IMR-90 (cell line): ENCODE data around the gene RASGRF2. TPM values are rescaled to one million over a fixed set of nuclear protein-coding genes. Genes with fewer than 3 reads are reported as not detected.

Experiments used
- ATAC-seq: fragments of 200-7000 bp; cut with Tn5 transposase; 2 replicates; pipeline ENCODE4 v1.9.1; 2020; ENCODE audit warnings: low read depth, mild to moderate bottlenecking, moderate library complexity
- BruUV-seq: library from RNA; stranded (reverse); fragments of 400-500 nt; replicated peaks from 2 replicates; lab custom pipeline; 2021; lab: Mats Ljungman, UMichigan
- CTCF ChIA-PET: fragments of 300-600 bp; formaldehyde crosslinking; extraction: SDS; loops from one replicate; lab custom pipeline; 2021; ENCODE audit warnings: antibody characterized with exemption; lab: Yijun Ruan, JAX
- POLR2A ChIA-PET: fragments of 300-600 bp; sonication (Branson Sonifier 250); formaldehyde crosslinking; loops from one replicate; lab custom pipeline; 2022; ENCODE audit warnings: antibody characterized with exemption; ENCODE audit not compliant: unreplicated experiment; lab: Charles Lee
- DNase-seq: peaks from one replicate; pipeline ENCODE4 v3.0.0; 2013
- H2AFZ ChIP-seq: replicated peaks from 2 replicates; pipeline ENCODE3; 2013; ENCODE audit warnings: low read length, mild to moderate bottlenecking; ENCODE audit not compliant: poor library complexity
- H2AK5ac ChIP-seq: 2 replicates; pipeline ENCODE4 v1.6.1; 2013; ENCODE audit warnings: low read depth, low read length, inconsistent platforms
- H2AK9ac ChIP-seq: replicated peaks from 2 replicates; pipeline ENCODE3; 2013; ENCODE audit warnings: mild to moderate bottlenecking, low read depth, low read length, moderate library complexity; ENCODE audit not compliant: poor library complexity
- H2BK120ac ChIP-seq: 2 replicates; pipeline ENCODE4 v1.6.1; 2013; ENCODE audit warnings: low read depth, low read length, inconsistent platforms
- H2BK15ac ChIP-seq: 3 replicates; pipeline ENCODE4 v1.6.1; 2013; ENCODE audit warnings: low read depth, low read length, inconsistent platforms
- H2BK20ac ChIP-seq: 2 replicates; pipeline ENCODE4 v1.6.1; 2013; ENCODE audit warnings: low read depth, mild to moderate bottlenecking, inconsistent platforms, low read length, moderate library complexity
- H2BK5ac ChIP-seq: 2 replicates; pipeline ENCODE4 v1.6.1; 2013; ENCODE audit warnings: mild to moderate bottlenecking, low read depth, low read length, inconsistent platforms; ENCODE audit not compliant: poor library complexity, severe bottlenecking
- H3K14ac ChIP-seq: replicated peaks from 2 replicates; pipeline ENCODE4 v1.6.1; 2013; ENCODE audit warnings: low read depth, low read length, inconsistent platforms
- H3K18ac ChIP-seq: 2 replicates; pipeline ENCODE4 v1.6.1; 2013; ENCODE audit warnings: low read depth, low read length, control low read depth
- H3K23ac ChIP-seq: 2 replicates; pipeline ENCODE4 v1.6.1; 2013; ENCODE audit warnings: low read depth, low read length, inconsistent platforms
- H3K27ac ChIP-seq: 2 replicates; pipeline ENCODE4 v1.5.1; 2013; ENCODE audit warnings: mild to moderate bottlenecking, control low read depth, low read length; ENCODE audit not compliant: insufficient read depth
- H3K27me3 ChIP-seq: 2 replicates; pipeline ENCODE4 v1.6.1; 2013; ENCODE audit warnings: low read length; ENCODE audit not compliant: control insufficient read depth, insufficient read depth
- H3K36me3 ChIP-seq: 2 replicates; pipeline ENCODE4 v1.6.1; 2013; ENCODE audit warnings: low read length, mixed read lengths; ENCODE audit not compliant: control insufficient read depth, insufficient read depth
- H3K4ac ChIP-seq: 2 replicates; pipeline ENCODE4 v1.6.1; 2013; ENCODE audit warnings: low read depth, low read length, inconsistent platforms
- H3K4me1 ChIP-seq: 2 replicates; pipeline ENCODE4 v1.6.1; 2013; ENCODE audit warnings: low read length, mixed read lengths; ENCODE audit not compliant: control insufficient read depth, insufficient read depth
- H3K4me2 ChIP-seq: 2 replicates; pipeline ENCODE4 v1.6.1; 2013; ENCODE audit warnings: low read depth, mild to moderate bottlenecking, control low read depth, low read length, moderate library complexity
- H3K4me3 ChIP-seq: 2 replicates; pipeline ENCODE4 v1.5.1; 2013; ENCODE audit warnings: low read depth, mild to moderate bottlenecking, control low read depth, low read length, moderate library complexity; ENCODE audit not compliant: insufficient read depth
- H3K56ac ChIP-seq: 2 replicates; pipeline ENCODE4 v1.6.1; 2013; ENCODE audit warnings: low read length, inconsistent platforms; ENCODE audit not compliant: insufficient read depth; ENCODE audit errors: extremely low read depth
- H3K79me1 ChIP-seq, 2 experiments: 2 replicates each; pipeline ENCODE4 v1.6.1; 2013; ENCODE audit warnings: low read length in 2 of 2, inconsistent platforms in 1 of 2, low read depth in 1 of 2
- H3K9ac ChIP-seq: 2 replicates; pipeline ENCODE4 v1.6.1; 2013; ENCODE audit warnings: low read depth, low read length, control low read depth
- H3K9me1 ChIP-seq: 2 replicates; pipeline ENCODE4 v1.6.1; 2013; ENCODE audit warnings: low read length, inconsistent platforms; ENCODE audit not compliant: insufficient read depth
- H3K9me3 ChIP-seq: 2 replicates; pipeline ENCODE4 v1.6.1; 2013; ENCODE audit warnings: low read length; ENCODE audit not compliant: control insufficient read depth, insufficient read depth
- H4K20me1 ChIP-seq: 2 replicates; pipeline ENCODE4 v1.6.1; 2013; ENCODE audit warnings: low read length, inconsistent platforms; ENCODE audit not compliant: insufficient read depth
- H4K5ac ChIP-seq: 2 replicates; pipeline ENCODE4 v1.6.1; 2013; ENCODE audit warnings: mild to moderate bottlenecking, low read depth, low read length, control low read depth
- H4K8ac ChIP-seq, 2 experiments: 2 replicates each; pipeline ENCODE4 v1.6.1; 2013; ENCODE audit warnings: low read depth in 2 of 2, low read length in 2 of 2, control low read depth in 1 of 2, inconsistent platforms in 1 of 2
- H4K91ac ChIP-seq: 2 replicates; pipeline ENCODE4 v1.6.1; 2013; ENCODE audit warnings: low read depth, low read length, inconsistent platforms; ENCODE audit not compliant: insufficient read depth
- NFE2L2 ChIP-seq: fragments of 150-350 bp; IDR thresholded peaks from 2 replicates; pipeline ENCODE4 v1.6.1; 2016; ENCODE audit warnings: low read depth, mild to moderate bottlenecking, low read length
- POLR2A ChIP-seq: IDR thresholded peaks from 2 replicates; pipeline ENCODE4 v1.6.1; 2012; ENCODE audit warnings: mild to moderate bottlenecking, low read depth, low read length
- RFX5 ChIP-seq: IDR thresholded peaks from 2 replicates; pipeline ENCODE4 v1.8.0; 2012; ENCODE audit warnings: low read depth, mild to moderate bottlenecking, low read length, moderate library complexity
- WGBS, 2 experiments: methylation state at CpG; one replicate each; pipeline versions ENCODE4 v1.1.5 to v1.1.7; 2013; ENCODE audit warnings: missing lambda C conversion rate in 2 of 2; ENCODE audit not compliant: insufficient read length in 1 of 2; ENCODE audit errors: extremely low coverage in 2 of 2; 5-methylcytosine and 5-hydroxymethylcytosine counted together
- dilution Hi-C: fragments of 300-500 bp; cut with HindIII; formaldehyde crosslinking; loops from one replicate; pipeline ENCODE4 v1.14.3; 2018; ENCODE audit warnings: low sequenced_read_pairs; ENCODE audit not compliant: unreplicated experiment
- in situ Hi-C: fragments of 300-500 bp; cut with MboI; formaldehyde crosslinking; loops from 3 replicates; pipeline ENCODE4 v1.14.3; 2019; ENCODE audit warnings: low sequenced_read_pairs, inconsistent platforms, mixed read lengths
- intact Hi-C: fragments of 100-400 bp; cut with micrococcal nuclease; formaldehyde crosslinking; loops from 2 replicates; pipeline ENCODE4 v1.10.0; 2022
- polyA plus RNA-seq, 3 experiments: library from polyadenylated mRNA; depleted of rRNA; stranded (reverse); fragments of >200 nt; gene quantifications; 2 replicates each; pipeline ENCODE4 v1.2.3, GENCODE V29; 2012; ENCODE audit warnings: low replicate concordance in 1 of 3
- total RNA-seq: library from RNA; depleted of rRNA; stranded (reverse); fragments of >200 nt; gene quantifications from 2 replicates; pipeline ENCODE4 v1.2.3, GENCODE V29; 2012
- TF ChIP-seq, protein P1 (sequence below): fragments of 150-350 bp; IDR thresholded peaks from 2 replicates; pipeline ENCODE4 v1.6.1; 2017; ENCODE audit warnings: mild to moderate bottlenecking, antibody characterized with exemption, low read length, low read depth
- TF ChIP-seq, protein P2 (sequence below): fragments of 150-350 bp; IDR thresholded peaks from 2 replicates; pipeline ENCODE4 v1.6.1; 2016; ENCODE audit warnings: low read depth, mild to moderate bottlenecking, low read length, moderate library complexity, borderline replicate concordance

RASGRF2 gene
- total and polyA plus RNA-seq, 2 of the 4 experiments (the other 2 are of a cell fraction), result 2.9 to 5.0 TPM

DNA sequence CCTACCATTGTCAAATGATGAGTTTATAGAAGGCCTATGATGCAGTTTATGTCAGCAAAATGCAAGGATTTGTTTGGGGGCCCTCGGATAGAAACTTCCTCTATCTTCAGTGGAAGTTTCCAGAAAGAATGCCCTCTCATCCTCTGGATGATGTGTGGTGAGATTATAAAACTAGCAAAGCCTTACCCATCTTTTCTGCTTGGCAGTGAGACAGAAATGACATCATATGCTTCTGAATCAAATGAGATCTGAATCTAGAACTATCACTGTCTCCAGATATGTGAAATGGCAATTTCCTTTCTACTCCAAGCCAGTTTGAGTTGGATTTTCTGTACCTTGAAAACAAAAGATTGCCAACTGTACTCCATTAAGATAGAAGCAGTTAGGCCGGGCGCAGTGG is 212.5 kb downstream of the RASGRF2 start:
- Histone ChIP-seq H3K36me3 (peaks cover 2% of the 10 kb centered on the region; the same call in 1 of the 2 replicates), H2BK5ac (no peak overlapping the region), H2BK120ac (no peak overlapping the region), H2BK15ac (no peak overlapping the region), H4K20me1 (peaks cover 6% of the 10 kb centered on the region; the same call in 1 of the 2 replicates), H2AK5ac (no peak overlapping the region), H3K18ac (no peak overlapping the region), H4K91ac (no peak overlapping the region), H3K4me2 (no peak overlapping the region), H3K27ac (no peak overlapping the region), H2AFZ (no peak overlapping the region), H2AK9ac (no peak overlapping the region), H3K23ac (no peak overlapping the region), H3K27me3 (no peaks in the 10 kb centered on the region), H3K4ac (no peak overlapping the region), H4K5ac (no peak overlapping the region), H3K4me3 (no peak overlapping the region), H3K14ac (no peak overlapping the region), H4K8ac (no peak overlapping the region), H2BK20ac (no peak overlapping the region), H3K79me1 (peaks cover 0 to 17% of the 10 kb centered on the region in 2 experiments; a peak in 3 of 4 replicates), H3K4me1 (no peaks in the 10 kb centered on the region), H3K9me3 (no peaks in the 10 kb centered on the region), H3K9me1 (peaks cover 13% of the 10 kb centered on the region), H3K9ac (no peak overlapping the region), H3K56ac (no peak overlapping the region)
- BruUV-seq, result no TSS peak
- CTCF ChIA-PET, result no interaction called here
- peak; percentile 32; the same call in 1 of the 2 replicates for ATAC-seq
- TF ChIP-seq, protein P1, sequence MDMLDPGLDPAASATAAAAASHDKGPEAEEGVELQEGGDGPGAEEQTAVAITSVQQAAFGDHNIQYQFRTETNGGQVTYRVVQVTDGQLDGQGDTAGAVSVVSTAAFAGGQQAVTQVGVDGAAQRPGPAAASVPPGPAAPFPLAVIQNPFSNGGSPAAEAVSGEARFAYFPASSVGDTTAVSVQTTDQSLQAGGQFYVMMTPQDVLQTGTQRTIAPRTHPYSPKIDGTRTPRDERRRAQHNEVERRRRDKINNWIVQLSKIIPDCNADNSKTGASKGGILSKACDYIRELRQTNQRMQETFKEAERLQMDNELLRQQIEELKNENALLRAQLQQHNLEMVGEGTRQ, result no peak
- TF ChIP-seq NFE2L2 (no peak), RFX5 (no peak), POLR2A (no peak)
- TF ChIP-seq, protein P2, sequence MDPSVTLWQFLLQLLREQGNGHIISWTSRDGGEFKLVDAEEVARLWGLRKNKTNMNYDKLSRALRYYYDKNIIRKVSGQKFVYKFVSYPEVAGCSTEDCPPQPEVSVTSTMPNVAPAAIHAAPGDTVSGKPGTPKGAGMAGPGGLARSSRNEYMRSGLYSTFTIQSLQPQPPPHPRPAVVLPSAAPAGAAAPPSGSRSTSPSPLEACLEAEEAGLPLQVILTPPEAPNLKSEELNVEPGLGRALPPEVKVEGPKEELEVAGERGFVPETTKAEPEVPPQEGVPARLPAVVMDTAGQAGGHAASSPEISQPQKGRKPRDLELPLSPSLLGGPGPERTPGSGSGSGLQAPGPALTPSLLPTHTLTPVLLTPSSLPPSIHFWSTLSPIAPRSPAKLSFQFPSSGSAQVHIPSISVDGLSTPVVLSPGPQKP, result no peak
- POLR2A ChIA-PET, result no interaction called here
- intact Hi-C loops (no loop called here), in situ Hi-C loops (no loop called here), dilution Hi-C loops (no loop called here)
- WGBS, 2 experiments, result no CpG with 5 or more reads among the region's 3 CpGs
- DNase-seq, result peak; percentile 58
